Skeletal muscle satellite cell (primary cell): Measurements from ENCODE around the gene ADAMTSL2.
"Not testable (repeated sequence)": the region's sequence is repeated elsewhere in the genome, so short reads cannot be mapped to it uniquely, and the experiment has no call there.

ENCODE experiments used
- H3K27me3 ChIP-seq: 2 replicates; pipeline ENCODE4 v1.7.0; 2013; ENCODE audit warnings: low read length; ENCODE audit not compliant: control insufficient read depth, insufficient read depth
- H3K36me3 ChIP-seq: 2 replicates; pipeline ENCODE4 v1.7.0; 2013; ENCODE audit warnings: mild to moderate bottlenecking, control low read depth, low read length; ENCODE audit not compliant: insufficient read depth
- H3K4me1 ChIP-seq: 2 replicates; pipeline ENCODE4 v1.7.0; 2013; ENCODE audit warnings: low read length; ENCODE audit not compliant: control insufficient read depth, insufficient read depth
- H3K4me2 ChIP-seq: 2 replicates; pipeline ENCODE4 v1.7.0; 2013; ENCODE audit warnings: mild to moderate bottlenecking, low read length
- H3K4me3 ChIP-seq: 2 replicates; pipeline ENCODE4 v1.7.0; 2013; ENCODE audit warnings: low read length
- H3K9ac ChIP-seq: 2 replicates; pipeline ENCODE4 v1.7.0; 2013; ENCODE audit warnings: mild to moderate bottlenecking, low read depth, low read length, moderate library complexity
- H3K9me3 ChIP-seq: replicated peaks from 2 replicates; pipeline ENCODE4 v1.7.0; 2013; ENCODE audit warnings: mild to moderate bottlenecking, control low read depth, low read length

The ADAMTSL2 gene

DNA sequence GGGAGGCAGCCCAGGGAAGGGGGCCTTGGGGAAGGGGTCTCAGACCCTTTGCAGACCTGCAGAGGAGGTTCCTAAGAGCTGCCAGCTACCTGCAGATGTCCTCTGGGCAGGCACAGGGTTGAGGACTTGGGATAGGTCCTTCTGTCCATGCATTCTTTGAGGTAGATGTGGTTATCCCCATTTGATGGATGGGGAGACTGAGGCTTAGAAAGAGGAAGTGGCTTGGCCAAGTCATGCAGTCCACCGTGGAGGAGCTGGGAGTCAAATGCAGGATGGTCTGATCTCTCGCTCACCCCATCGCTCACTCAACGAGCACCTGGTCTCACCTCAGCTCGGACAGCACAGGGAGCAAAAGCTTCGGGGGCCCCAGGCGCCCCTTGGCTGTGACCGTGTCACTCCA is 20.2 kb downstream of the ADAMTSL2 start:
- Histone ChIP-seq H3K9me3 (no peaks in the 10 kb centered on the region), H3K9ac (no peak overlapping the region), H3K4me3 (no peak overlapping the region), H3K4me1 (peaks cover 14% of the 10 kb centered on the region), H3K4me2 (no peak overlapping the region), H3K27me3 (peaks cover 29% of the 10 kb centered on the region), H3K36me3 (no peaks in the 10 kb centered on the region)

DNA sequence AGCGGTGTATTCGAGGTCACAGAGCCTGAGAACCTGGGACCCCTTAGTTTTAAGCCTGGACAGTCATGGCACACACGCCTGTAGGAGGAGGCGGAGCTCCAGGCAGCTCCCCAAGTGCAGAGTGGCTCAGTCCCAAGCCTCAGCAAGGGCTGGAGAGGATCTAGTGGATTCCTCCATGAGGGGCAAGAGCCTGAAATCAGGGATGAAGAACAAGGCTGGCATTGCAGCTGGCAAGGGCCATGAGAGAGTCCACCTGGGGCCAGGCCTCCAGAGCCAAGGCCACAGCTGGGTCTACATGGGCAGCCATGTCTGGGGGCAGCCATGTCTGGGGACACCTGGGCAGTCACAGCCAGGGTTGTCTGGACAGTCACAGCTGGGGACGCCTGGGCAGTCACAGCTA is 21.9 kb downstream of the ADAMTSL2 start:
- no peak overlapping the region for H3K4me3 ChIP-seq
- H3K36me3 ChIP-seq, result no peaks in the 10 kb centered on the region
- H3K4me2 ChIP-seq, result no peak overlapping the region
- peaks cover 20% of the 10 kb centered on the region for H3K27me3 ChIP-seq
- H3K9ac ChIP-seq, result no peak overlapping the region
- H3K9me3 ChIP-seq, result no peaks in the 10 kb centered on the region
- peaks cover 14% of the 10 kb centered on the region for H3K4me1 ChIP-seq

DNA sequence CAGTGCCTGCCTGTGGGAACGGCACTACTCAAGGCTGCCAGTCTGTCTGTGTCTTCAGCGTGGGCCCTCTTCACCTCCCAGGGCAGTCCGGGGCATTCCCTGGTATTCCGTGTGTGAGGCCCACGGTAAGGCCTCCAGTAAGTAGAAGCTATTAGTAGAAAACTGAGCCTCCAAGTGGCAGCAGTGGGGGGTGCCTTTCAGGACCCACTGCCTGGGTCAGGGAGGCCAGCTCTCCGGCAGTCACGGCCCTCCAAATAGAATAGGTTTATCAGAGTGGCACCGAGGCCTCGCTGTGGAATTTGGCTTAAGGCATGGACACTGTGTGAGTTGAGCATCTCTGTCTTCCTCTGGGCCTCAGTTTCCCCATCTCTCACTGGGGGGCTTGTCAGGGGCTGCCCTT is 23.1 kb downstream of the ADAMTSL2 start:
- H3K27me3 ChIP-seq, result peaks cover 20% of the 10 kb centered on the region
- H3K9me3 ChIP-seq, result no peaks in the 10 kb centered on the region
- H3K36me3 ChIP-seq, result no peaks in the 10 kb centered on the region
- H3K4me3 ChIP-seq, result no peak overlapping the region
- H3K4me1 ChIP-seq, result peaks cover 14% of the 10 kb centered on the region
- no peak overlapping the region for H3K4me2 ChIP-seq
- no peak overlapping the region for H3K9ac ChIP-seq

DNA sequence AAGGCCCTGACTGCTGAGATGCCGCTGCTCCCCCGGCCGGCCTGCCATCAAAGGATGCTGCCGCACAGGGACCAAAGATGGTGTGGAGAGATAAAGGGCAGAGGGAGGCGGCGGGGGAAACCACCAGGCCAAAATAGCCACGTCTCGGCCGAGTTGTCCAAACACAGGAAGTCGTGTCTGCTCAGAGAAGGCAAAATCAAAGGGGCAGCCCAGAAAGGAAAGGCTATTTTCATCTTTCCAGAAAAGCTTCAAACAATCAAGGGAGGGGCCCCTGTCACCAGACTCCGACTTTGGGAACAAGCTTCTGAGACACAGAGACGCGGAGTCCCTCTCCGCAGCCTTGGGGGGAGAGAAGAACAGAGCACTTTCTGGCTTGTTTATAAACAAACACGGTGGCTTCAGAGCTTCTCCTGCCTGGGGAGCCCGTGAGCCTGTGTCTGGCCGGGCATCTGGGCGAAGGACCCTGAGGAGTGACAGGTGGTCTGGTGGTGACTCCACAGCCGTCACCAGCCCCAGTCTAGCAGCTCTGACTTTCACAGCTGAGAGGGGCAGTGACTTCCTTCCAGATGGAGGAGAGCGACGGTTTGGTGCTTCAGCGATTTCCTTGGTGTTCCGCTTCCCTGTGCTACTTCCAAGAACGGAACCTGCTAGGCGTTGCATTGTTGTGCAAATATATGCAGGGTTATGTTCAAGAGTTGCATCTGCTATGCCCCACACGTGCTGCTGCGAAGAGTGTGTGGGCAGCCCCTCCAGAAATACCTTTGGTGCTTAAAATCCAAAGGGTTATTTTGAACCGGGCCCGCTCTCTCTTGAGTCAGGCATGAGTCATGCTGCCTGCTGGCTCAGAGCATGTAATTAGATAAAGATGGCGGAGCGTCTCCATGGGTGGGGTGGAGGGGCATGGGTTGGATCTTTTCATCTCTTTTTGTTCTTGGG is 24.0 kb downstream of the ADAMTSL2 start:
- Histone ChIP-seq H3K9me3 (no peaks in the 10 kb centered on the region), H3K4me1 (peaks cover 18% of the 10 kb centered on the region), H3K4me3 (peak overlapping the region; percentile 32), H3K4me2 (peak overlapping the region; percentile 76), H3K9ac (no peak overlapping the region), H3K36me3 (no peaks in the 10 kb centered on the region), H3K27me3 (peaks cover 19% of the 10 kb centered on the region)

DNA sequence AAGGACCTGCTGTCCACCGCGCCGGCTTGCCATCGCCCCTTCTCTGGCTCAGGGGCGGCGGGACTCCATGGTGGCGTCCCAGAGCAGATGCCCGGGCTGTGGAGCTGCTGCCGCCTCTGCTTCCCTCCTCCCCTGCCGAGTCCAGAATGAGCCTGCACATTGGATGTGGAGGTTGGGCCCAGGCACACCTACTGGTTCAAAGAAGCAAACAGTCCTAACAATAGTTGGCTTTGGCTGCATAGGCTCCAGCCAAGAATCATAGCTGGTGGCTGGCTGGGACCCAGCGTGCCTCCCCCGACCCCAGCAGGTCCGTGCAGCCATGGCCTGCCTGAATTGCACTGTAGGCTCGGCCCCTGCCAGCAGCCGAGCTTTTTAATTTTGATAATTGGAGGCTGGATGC is 25.8 kb downstream of the ADAMTSL2 start:
- Histone ChIP-seq H3K4me1 (peaks cover 20% of the 10 kb centered on the region), H3K9ac (no peak overlapping the region), H3K36me3 (no peaks in the 10 kb centered on the region), H3K4me3 (no peak overlapping the region), H3K4me2 (no peak overlapping the region), H3K27me3 (peaks cover 29% of the 10 kb centered on the region), H3K9me3 (no peaks in the 10 kb centered on the region)

DNA sequence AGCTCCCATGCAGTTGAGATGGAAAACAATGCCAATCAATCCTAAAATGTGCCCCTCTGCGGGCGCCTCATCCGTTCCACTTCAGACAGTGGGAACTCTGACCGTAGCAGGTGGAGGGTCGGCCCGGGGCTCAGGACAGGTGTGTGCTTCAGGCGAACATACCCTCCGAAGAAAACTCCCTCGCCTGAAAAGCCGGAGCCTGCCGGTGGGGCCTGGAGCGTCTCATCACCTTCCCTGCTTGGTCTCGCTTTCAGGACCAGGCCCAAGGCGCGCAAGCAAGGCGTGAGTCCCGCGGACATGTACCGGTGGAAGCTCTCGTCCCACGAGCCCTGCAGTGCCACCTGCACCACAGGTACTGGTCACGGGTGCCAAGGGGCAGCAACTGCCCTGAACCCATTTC is 26.4 kb downstream of the ADAMTSL2 start:
- peaks cover 35% of the 10 kb centered on the region for H3K27me3 ChIP-seq
- peaks cover 23% of the 10 kb centered on the region for H3K4me1 ChIP-seq
- no peaks in the 10 kb centered on the region for H3K36me3 ChIP-seq
- no peak overlapping the region for H3K4me3 ChIP-seq
- no peak overlapping the region for H3K4me2 ChIP-seq
- H3K9me3 ChIP-seq, result no peaks in the 10 kb centered on the region
- H3K9ac ChIP-seq, result no peak overlapping the region

DNA sequence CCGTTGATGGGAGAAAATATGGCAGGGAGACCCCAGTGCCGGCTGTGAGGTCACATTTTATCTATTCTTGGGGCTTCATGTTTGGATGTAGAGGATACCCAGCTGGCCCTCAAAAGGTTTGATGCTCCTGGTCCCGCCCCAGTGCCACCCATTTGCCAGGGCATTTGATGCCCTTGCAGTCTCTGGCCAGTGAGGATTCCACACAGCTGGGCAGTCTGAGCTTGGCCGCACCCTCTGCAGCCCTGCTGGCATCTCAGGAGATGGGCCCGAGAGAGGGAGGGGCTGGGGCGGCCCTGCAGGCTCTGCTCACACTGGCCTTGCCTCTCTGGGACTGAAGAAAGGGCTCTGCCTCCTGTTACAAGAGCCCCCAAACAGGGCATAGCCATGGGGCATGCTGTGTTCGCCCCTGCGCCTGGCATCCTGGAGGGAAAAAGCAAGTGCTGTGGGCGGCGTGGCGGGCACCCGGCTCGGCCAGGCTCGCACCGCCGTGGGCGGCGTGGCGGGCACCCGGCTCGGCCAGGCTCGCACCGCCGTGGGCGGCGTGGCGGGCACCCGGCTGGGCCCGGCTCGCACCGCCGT is 27.6 kb downstream of the ADAMTSL2 start:
- Histone ChIP-seq H3K27me3 (peaks cover 43% of the 10 kb centered on the region), H3K36me3 (no peaks in the 10 kb centered on the region), H3K4me3 (no peak overlapping the region), H3K9me3 (no peaks in the 10 kb centered on the region), H3K9ac (no peak overlapping the region), H3K4me2 (peak overlapping the region; percentile 74), H3K4me1 (peaks cover 23% of the 10 kb centered on the region)

DNA sequence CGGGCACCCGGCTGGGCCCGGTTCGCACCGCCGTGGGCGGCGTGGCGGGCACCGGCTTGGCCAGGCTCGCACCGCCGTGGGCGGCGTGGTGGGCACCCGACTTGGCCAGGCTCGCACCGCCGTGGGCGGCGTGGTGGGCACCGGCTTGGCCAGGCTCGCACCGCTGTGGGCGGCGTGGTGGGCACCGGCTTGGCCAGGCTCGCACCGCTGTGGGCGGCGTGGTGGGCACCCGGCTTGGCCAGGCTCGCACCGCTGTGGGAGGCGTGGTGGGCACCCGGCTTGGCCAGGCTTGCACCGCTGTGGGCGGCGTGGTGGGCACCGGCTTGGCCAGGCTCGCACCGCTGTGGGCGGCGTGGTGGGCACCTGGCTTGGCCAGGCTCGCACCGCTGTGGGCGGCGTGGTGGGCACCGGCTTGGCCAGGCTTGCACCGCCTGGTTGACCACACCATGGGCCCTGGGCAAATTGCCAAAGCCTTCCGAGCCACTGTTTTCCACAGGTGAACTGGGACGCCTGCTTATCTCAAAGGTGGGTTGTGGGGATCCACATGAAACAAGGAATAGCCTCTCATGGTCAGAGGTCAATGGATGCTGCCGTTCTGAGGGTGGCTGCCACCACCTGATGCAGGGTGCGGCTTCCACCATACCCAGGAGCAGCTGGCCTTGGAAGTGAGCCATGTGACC is 28.2 kb downstream of the ADAMTSL2 start:
- Histone ChIP-seq H3K4me2 (no peak overlapping the region), H3K9ac (no peak overlapping the region), H3K36me3 (no peaks in the 10 kb centered on the region), H3K27me3 (peaks cover 49% of the 10 kb centered on the region), H3K4me3 (no peak overlapping the region), H3K9me3 (no peaks in the 10 kb centered on the region), H3K4me1 (peaks cover 23% of the 10 kb centered on the region)

DNA sequence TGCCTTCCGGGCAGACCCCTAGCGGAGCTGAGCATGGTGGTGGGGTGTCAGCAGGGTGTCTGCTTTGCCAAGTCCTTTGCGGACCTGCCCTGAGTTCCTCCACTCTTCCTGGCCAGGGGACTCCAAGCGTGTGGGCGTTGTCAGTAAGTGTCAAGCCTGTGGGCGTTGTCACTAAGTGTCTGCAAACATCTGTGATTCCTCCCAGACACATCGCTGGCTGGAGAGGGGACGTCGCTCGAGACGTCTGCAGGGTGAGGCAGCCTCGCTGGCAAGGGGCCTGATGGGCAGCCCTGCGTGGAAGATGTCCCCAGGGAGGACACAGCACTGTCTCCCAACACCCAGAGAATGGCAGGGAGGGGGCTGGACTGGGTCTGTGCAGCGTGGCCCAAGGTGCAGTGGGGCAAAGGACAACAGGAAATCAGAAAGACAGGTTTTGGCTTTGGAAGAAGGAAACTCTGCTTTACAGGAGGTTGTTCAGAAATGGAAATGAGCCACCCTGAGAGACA is 28.8 kb downstream of the ADAMTSL2 start:
- no peak overlapping the region for H3K4me3 ChIP-seq
- H3K27me3 ChIP-seq, result peaks cover 50% of the 10 kb centered on the region

DNA sequence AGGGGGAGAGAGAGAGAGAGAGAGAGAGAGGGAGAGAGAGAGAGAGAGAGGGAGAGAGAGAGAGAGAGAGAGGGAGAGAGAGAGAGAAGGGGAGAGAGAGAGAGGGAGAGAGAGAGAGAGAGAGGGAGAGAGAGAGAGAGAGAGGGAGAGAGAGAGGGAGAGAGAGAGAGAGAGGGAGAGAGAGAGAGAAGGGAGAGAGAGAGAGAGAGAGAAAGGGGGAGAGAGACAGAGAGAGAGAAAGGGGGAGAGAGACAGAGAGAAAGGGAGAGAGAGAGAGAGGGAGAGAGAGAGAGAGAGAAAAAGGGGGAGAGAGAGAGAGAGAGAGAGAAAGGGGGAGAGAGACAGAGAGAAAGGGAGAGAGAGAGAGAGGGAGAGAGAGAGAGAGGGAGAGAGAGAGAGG is 29.3 kb downstream of the ADAMTSL2 start:
- peaks cover 13% of the 10 kb centered on the region for H3K4me1 ChIP-seq
- not testable (repeated sequence) for H3K9me3 ChIP-seq, H3K9ac ChIP-seq, H3K4me3 ChIP-seq, H3K36me3 ChIP-seq, H3K4me2 ChIP-seq
- peaks cover 53% of the 10 kb centered on the region for H3K27me3 ChIP-seq

More for the DNA sequence above, 28.8 kb downstream of the ADAMTSL2 start:
- H3K4me1 ChIP-seq, result peaks cover 17% of the 10 kb centered on the region
- no peaks in the 10 kb centered on the region for H3K9me3 ChIP-seq
- H3K36me3 ChIP-seq, result no peaks in the 10 kb centered on the region
- no peak overlapping the region for H3K9ac ChIP-seq
- H3K4me2 ChIP-seq, result no peak overlapping the region

DNA sequence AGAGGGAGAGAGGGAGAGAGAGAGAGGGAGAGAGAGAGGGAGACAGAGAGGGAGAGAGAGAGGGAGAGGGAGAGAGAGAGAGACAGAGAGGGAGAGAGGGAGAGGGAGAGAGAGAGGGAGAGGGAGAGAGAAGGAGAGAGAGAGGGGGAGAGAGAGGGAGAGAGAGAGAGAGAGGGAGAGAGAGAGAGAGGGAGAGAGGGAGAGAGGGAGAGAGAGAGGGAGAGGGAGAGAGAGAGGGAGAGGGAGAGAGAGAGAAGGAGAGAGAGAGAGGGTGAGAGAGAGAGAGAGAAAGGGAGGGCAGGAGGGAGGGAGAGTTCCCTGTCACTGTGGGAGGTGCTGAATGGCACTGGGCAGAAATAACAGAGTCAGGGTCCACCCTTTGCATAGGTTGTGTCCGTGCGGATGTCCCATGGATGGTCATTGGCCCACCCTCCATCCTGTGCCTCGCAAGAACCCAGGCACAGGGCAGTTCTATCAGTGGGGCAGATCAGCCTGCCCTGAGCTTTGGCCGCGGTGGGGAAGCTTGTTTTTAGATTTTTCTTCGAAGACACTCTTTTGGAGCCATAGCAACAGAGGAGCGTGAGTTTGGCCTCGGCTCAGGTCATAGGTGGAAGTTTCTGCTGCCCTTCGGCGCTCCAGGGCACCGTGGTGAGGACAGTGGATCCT is 30.1 kb downstream of the ADAMTSL2 start:
- Histone ChIP-seq H3K4me1 (peaks cover 9% of the 10 kb centered on the region), H3K4me2 (no peak overlapping the region), H3K36me3 (no peaks in the 10 kb centered on the region), H3K27me3 (peaks cover 61% of the 10 kb centered on the region), H3K9ac (no peak overlapping the region), H3K4me3 (no peak overlapping the region), H3K9me3 (no peaks in the 10 kb centered on the region)
